K562 (cell line): ENCODE results near the gene CNTD1. TPM values are rescaled to one million over a fixed set of nuclear protein-coding genes. Genes with fewer than 3 reads are reported as not detected.

Source experiments
- ATAC-seq: fragments of 200-7000 bp; cut with Tn5 transposase; 3 replicates; pipeline ENCODE4 v1.9.1; 2020; ENCODE audit warnings: moderate library complexity
- BruUV-seq: library from RNA; stranded (reverse); fragments of 400-500 nt; replicated peaks from 2 replicates; lab custom pipeline; 2021; lab: Mats Ljungman, UMichigan
- CTCF ChIA-PET: fragments of 300-600 bp; formaldehyde crosslinking; extraction: SDS; loops from one replicate; lab custom pipeline; 2021; ENCODE audit warnings: low intra/inter-chr PET ratio; lab: Yijun Ruan, JAX
- POLR2A ChIA-PET: fragments of 300-600, 350-650 bp; sonication (Branson Sonifier 250); formaldehyde crosslinking; extraction: SDS; loops from one replicate; lab custom pipeline; 2021; ENCODE audit warnings: antibody characterized with exemption, inconsistent platforms; lab: Yijun Ruan, JAX
- DNase-seq, 4 experiments: peaks; one replicate each; pipeline versions ENCODE4 v3.0.0 to v3.0.0-alpha.2; 2011 to 2018; ENCODE audit warnings: low spot score in 3 of 4, mixed read lengths in 3 of 4; ENCODE audit errors: extremely low read depth in 1 of 4
- FAIRE-seq: peaks from 2 replicates; lab custom pipeline; 2011; peaks lifted over from hg19 to GRCh38; lab: Jason Lieb, UNC
- H2AFZ ChIP-seq: 2 replicates; pipeline ENCODE4 v1.6.0; 2011; ENCODE audit warnings: low read depth, low read length, control low read depth, inconsistent platforms
- H3K27ac ChIP-seq: fragments of 200-600 bp; 3 replicates; pipeline ENCODE4 v1.8.0; 2011; ENCODE audit warnings: low read depth, mild to moderate bottlenecking, control low read depth, inconsistent platforms, low read length, moderate library complexity, mixed read lengths; ENCODE audit errors: extremely low read depth
- H3K27me3 ChIP-seq, 2 experiments: fragments of 300-600 bp in 1 of 2; 2 replicates in 1 of 2; 3 replicates in 1 of 2; pipeline versions ENCODE4 v1.6.0 to v1.8.0; 2011; ENCODE audit warnings: inconsistent platforms in 2 of 2, low read length in 2 of 2, mild to moderate bottlenecking in 1 of 2, mixed read lengths in 1 of 2, moderate library complexity in 1 of 2; ENCODE audit not compliant: control insufficient read depth in 2 of 2, insufficient read depth in 2 of 2
- H3K36me3 ChIP-seq: fragments of 300-600 bp; 3 replicates; pipeline ENCODE4 v1.8.0; 2011; ENCODE audit warnings: mild to moderate bottlenecking, low read length, inconsistent platforms; ENCODE audit not compliant: control insufficient read depth, insufficient read depth
- H3K4me1 ChIP-seq, 2 experiments: fragments of 200-600 bp in 1 of 2; replicated peaks in 1 of 2; 2 replicates in 1 of 2; 3 replicates in 1 of 2; pipeline versions ENCODE4 v1.5.1 to v1.8.0; 2011; ENCODE audit warnings: inconsistent platforms in 2 of 2, low read length in 2 of 2, mild to moderate bottlenecking in 1 of 2, mixed read lengths in 1 of 2, moderate library complexity in 1 of 2; ENCODE audit not compliant: control insufficient read depth in 2 of 2, insufficient read depth in 2 of 2
- H3K4me2 ChIP-seq: 2 replicates; pipeline ENCODE4 v1.6.1; 2011; ENCODE audit warnings: low read length, control low read depth, inconsistent platforms, mixed read lengths; ENCODE audit not compliant: insufficient read depth
- H3K4me3 ChIP-seq: fragments of 200-600 bp; sonication (generic), shearing (Covaris generic); 2 replicates; pipeline ENCODE4 v1.5.1; 2016; ENCODE audit warnings: control low read depth, inconsistent platforms
- H3K79me2 ChIP-seq: fragments of 200-600 bp; 3 replicates; pipeline ENCODE4 v1.8.0; 2011; ENCODE audit warnings: low read length, inconsistent platforms; ENCODE audit not compliant: control insufficient read depth, insufficient read depth
- H3K9ac ChIP-seq, 2 experiments: 2 replicates each; pipeline versions ENCODE4 v1.6.0 to v1.6.1; 2011; ENCODE audit warnings: low read depth in 2 of 2, low read length in 2 of 2, control low read depth in 1 of 2, inconsistent platforms in 1 of 2, mild to moderate bottlenecking in 1 of 2, mixed read lengths in 1 of 2; ENCODE audit not compliant: insufficient read depth in 1 of 2
- H3K9me1 ChIP-seq: one replicate; pipeline ENCODE4 v1.6.0; 2011; ENCODE audit warnings: inconsistent platforms, mild to moderate bottlenecking, low read length, moderate library complexity; ENCODE audit not compliant: control insufficient read depth, insufficient read depth
- H3K9me3 ChIP-seq: replicated peaks from 2 replicates; pipeline ENCODE4 v1.5.1; 2011; ENCODE audit warnings: low read depth, low read length, inconsistent platforms; ENCODE audit not compliant: control insufficient read depth, insufficient read depth
- H4K20me1 ChIP-seq: replicated peaks from 2 replicates; pipeline ENCODE4 v1.6.1; 2011; ENCODE audit warnings: low read length, inconsistent platforms, mixed read lengths; ENCODE audit not compliant: control insufficient read depth, insufficient read depth
- MCM3 ChIP-seq: fragments of 450-650 bp; IDR thresholded peaks from 2 replicates; pipeline ENCODE4 v1.6.1; 2016
- MITF ChIP-seq: IDR thresholded peaks from 2 replicates; pipeline ENCODE4 v1.6.1; 2014; ENCODE audit warnings: antibody characterized with exemption
- MNT ChIP-seq, 2 experiments: fragments of 450-650 bp; conservative IDR thresholded peaks; 2 replicates each; pipeline ENCODE4 v1.6.1; 2017; ENCODE audit warnings: mild to moderate bottlenecking in 2 of 2, moderate library complexity in 2 of 2
- NFIC ChIP-seq: fragments of 450-650 bp; IDR thresholded peaks from 2 replicates; pipeline ENCODE4 v1.6.1; 2017; ENCODE audit warnings: mild to moderate bottlenecking, inconsistent platforms
- POLR2H ChIP-seq: IDR thresholded peaks from 2 replicates; pipeline ENCODE4 v1.6.1; 2016; ENCODE audit warnings: missing genetic modification characterization, low read depth, mild to moderate bottlenecking, control low read depth, missing compliant biosample characterization, moderate library complexity
- TBP ChIP-seq: optimal IDR thresholded peaks from 2 replicates; pipeline ENCODE3; 2011; ENCODE audit warnings: low read depth, low read length, improper control_type of control experiment
- XRCC4 ChIP-seq: IDR thresholded peaks from one replicate; pipeline ENCODE4 v1.6.1; 2011; ENCODE audit not compliant: insufficient read depth, insufficient read length; ENCODE audit errors: extremely low read depth
- ZHX1 ChIP-seq: fragments of 150-350 bp; conservative IDR thresholded peaks from 2 replicates; pipeline ENCODE4 v1.6.1; 2014; ENCODE audit warnings: low read length
- ZNF280B ChIP-seq: fragments of 250-450 bp; sonication (Bioruptor Pico); IDR thresholded peaks from 2 replicates; pipeline ENCODE4 v1.5.1; 2021; ENCODE audit warnings: mild to moderate bottlenecking
- WGBS: fragments of 100-300 bp; shearing (Covaris generic); methylation state at CpG from one replicate; pipeline ENCODE4 v1.1.6; 2016; ENCODE audit warnings: low coverage, mixed read lengths; ENCODE audit not compliant: insufficient coverage; ENCODE audit errors: missing lambda C conversion rate; 5-methylcytosine and 5-hydroxymethylcytosine counted together
- in situ Hi-C: fragments of 300-500 bp; cut with MboI; formaldehyde crosslinking; loops from 4 replicates; pipeline ENCODE4 v1.15.0; 2018; ENCODE audit warnings: inconsistent platforms, mixed read lengths
- intact Hi-C: fragments of 100-400 bp; cut with micrococcal nuclease; formaldehyde crosslinking; loops from 2 replicates; pipeline ENCODE4 v1.14.2; 2022
- polyA plus RNA-seq, 8 experiments: library from polyadenylated mRNA; depleted of rRNA in 4 of 8; stranded (reverse) in 5 of 8; unstranded in 3 of 8; fragments of >200 nt; fragmentation: Nextera tagmentation in 2 of 8; fragmentation: Illumina TruSeq in 1 of 8; extraction: Ambion mirVana in 2 of 8; extraction: Trizol in 1 of 8; gene quantifications; 2 replicates each; pipeline versions ENCODE4 v1.2.1 to v1.2.3, GENCODE V29; 2011 to 2014; ENCODE audit warnings: inconsistent platforms in 1 of 8, missing spikeins in 1 of 8
- total RNA-seq, 7 experiments: library from RNA; depleted of rRNA in 6 of 7; stranded (reverse); fragments of >200 nt in 6 of 7; fragmentation: Illumina TruSeq in 2 of 7; extraction: Trizol in 2 of 7; gene quantifications; 2 replicates each; pipeline versions ENCODE4 v1.2.1 to v1.2.3, GENCODE V29; 2011 to 2021; ENCODE audit warnings: low replicate concordance in 1 of 7
- TF ChIP-seq, protein P1 (sequence below): fragments of 250-450 bp; sonication (Bioruptor Pico); IDR thresholded peaks from 2 replicates; pipeline ENCODE4 v1.8.0; 2021; ENCODE audit warnings: moderate library complexity, mild to moderate bottlenecking, inconsistent platforms

CNTD1 gene
- total and polyA plus RNA-seq, 9 of the 15 experiments (the other 6 are each of a cell fraction or from before 2014, with no cell fraction given), result 0.12 to 0.86 (median 0.41) TPM; not detected in 1

DNA sequence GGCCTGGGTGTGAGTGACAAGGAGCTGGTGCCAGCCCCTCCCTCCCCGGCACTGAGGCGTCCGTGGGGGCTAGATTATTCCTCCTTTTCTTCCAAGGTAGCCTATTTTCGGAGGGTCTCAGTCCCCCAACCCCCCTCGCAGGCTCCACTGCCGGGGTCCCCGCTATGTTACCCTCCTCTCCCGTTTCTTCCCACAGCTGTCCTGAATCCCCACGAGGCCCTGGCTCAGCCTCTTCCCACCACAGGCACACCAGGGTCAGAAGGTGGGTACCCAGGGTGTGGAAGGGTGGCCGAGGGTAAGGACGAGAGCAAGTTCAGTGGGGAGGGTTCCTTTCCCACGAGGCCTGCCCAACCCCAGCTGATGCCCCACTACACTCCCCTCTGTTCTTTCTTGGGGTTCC is 37.0 kb upstream of the CNTD1 start:
- H3K4me2 ChIP-seq, result no peak overlapping the region
- no peak for ATAC-seq
- no peaks in the 10 kb centered on the region for H4K20me1 ChIP-seq
- H3K4me1 ChIP-seq, result peaks cover 8 to 21% of the 10 kb centered on the region in 2 experiments; a peak in 3 of 5 replicates
- no peak for DNase-seq
- intact Hi-C loops (loop anchor here (5.0 kb wide), 1 partner anchor 184 kb away; the partner anchor contains the start of gene PSMC3IP), in situ Hi-C loops (no loop called here)
- no TSS peak for BruUV-seq
- no peaks in the 10 kb centered on the region for H3K36me3 ChIP-seq
- no peak overlapping the region for H3K9ac ChIP-seq
- H3K27me3 ChIP-seq, result no peaks in the 10 kb centered on the region
- ChIA-PET POLR2A (interaction anchor here (1.2 to 1.4 kb wide), 2 partner anchors 12 kb away, joined by 5 to 6 read pairs; partner anchors contain the start of gene VPS25), CTCF (interaction anchor here (1.5 to 3.8 kb wide), 2 partner anchors 16 to 40 kb away, joined by 4 to 34 read pairs; partner anchors contain the start of gene EZH1)
- no peak overlapping the region for H2AFZ ChIP-seq
- no peak overlapping the region for H3K4me3 ChIP-seq
- H3K9me1 ChIP-seq, result no peaks in the 10 kb centered on the region
- no peak for FAIRE-seq
- no peak overlapping the region for H3K27ac ChIP-seq
- WGBS, result 41% methylated on average over 4 of the region's 12 CpGs
- no peaks in the 10 kb centered on the region for H3K79me2 ChIP-seq
- H3K9me3 ChIP-seq, result no peaks in the 10 kb centered on the region
- no peak for TF ChIP-seq POLR2H
- TF ChIP-seq MCM3, result no peak
- no peak for TF ChIP-seq NFIC
- TF ChIP-seq, protein P1, sequence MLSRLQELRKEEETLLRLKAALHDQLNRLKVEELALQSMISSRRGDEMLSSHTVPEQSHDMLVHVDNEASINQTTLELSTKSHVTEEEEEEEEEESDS (CRISPR knock-in tag), result no peak
- no peak for TF ChIP-seq XRCC4
- TF ChIP-seq ZNF280B (CRISPR knock-in tag), result no peak
- TF ChIP-seq MITF, result no peak
- no peak for TF ChIP-seq MNT (conservative IDR thresholded peaks at IDR 0.05)
- TF ChIP-seq ZHX1, result no peak
- TF ChIP-seq TBP, result no peak
